Prostate gland (tissue), 2 donors: Measurements from ENCODE around the gene RCOR3.

Experiments
- POLR2A ChIP-seq: fragments of 450-650 bp; IDR thresholded peaks from one replicate; pipeline ENCODE4 v1.6.1; 2016; ENCODE audit warnings: antibody characterized with exemption, mild to moderate bottlenecking
- POLR2AphosphoS5 ChIP-seq: sonication (generic); formaldehyde crosslinking; IDR thresholded peaks from one replicate; pipeline ENCODE4 v1.6.1; 2017; ENCODE audit warnings: antibody characterized with exemption
- TF ChIP-seq, protein P1 (sequence below), 4 experiments: fragments of 200-600 bp in 2 of 4; fragments of 450-650 bp in 2 of 4; sonication (generic) in 2 of 4; IDR thresholded peaks; 1 replicate in 3 of 4; 2 replicates in 1 of 4; pipeline ENCODE4 v1.5.1; 2016 to 2019; ENCODE audit warnings: antibody characterized with exemption in 4 of 4, mild to moderate bottlenecking in 2 of 4, moderate library complexity in 2 of 4

DNA sequence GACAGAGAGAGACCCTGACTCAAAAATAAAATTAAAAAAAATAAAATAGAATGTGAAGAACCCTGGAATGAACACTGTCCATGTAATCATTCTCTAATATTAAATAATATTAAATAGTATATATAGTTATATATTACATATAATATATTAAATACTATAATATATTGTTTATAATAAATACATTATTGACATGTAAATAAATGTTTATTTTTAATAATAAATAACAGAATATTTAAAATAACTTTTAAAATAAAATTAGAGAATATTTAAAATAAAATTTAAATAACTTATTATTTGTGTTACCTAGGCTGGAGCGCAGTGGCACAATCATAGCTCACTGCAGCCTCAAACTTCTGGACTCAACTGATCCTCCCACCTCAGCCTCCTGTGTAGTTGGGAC is 99.5 kb downstream of the RCOR3 start:
- TF ChIP-seq, protein P1, sequence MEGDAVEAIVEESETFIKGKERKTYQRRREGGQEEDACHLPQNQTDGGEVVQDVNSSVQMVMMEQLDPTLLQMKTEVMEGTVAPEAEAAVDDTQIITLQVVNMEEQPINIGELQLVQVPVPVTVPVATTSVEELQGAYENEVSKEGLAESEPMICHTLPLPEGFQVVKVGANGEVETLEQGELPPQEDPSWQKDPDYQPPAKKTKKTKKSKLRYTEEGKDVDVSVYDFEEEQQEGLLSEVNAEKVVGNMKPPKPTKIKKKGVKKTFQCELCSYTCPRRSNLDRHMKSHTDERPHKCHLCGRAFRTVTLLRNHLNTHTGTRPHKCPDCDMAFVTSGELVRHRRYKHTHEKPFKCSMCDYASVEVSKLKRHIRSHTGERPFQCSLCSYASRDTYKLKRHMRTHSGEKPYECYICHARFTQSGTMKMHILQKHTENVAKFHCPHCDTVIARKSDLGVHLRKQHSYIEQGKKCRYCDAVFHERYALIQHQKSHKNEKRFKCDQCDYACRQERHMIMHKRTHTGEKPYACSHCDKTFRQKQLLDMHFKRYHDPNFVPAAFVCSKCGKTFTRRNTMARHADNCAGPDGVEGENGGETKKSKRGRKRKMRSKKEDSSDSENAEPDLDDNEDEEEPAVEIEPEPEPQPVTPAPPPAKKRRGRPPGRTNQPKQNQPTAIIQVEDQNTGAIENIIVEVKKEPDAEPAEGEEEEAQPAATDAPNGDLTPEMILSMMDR (IDR thresholded peaks at IDR 0.05), result no peak
- TF ChIP-seq POLR2AphosphoS5 (no peak), POLR2A (no peak)
